GM12878 (cell line): ENCODE measurements around the gene ATIC.

Experiments
- CTCF ChIP-seq, 3 experiments: IDR thresholded peaks in 2 of 3; conservative IDR thresholded peaks in 1 of 3; 2 replicates each; pipeline ENCODE4 v1.5.1; 2011; ENCODE audit warnings: low read depth in 3 of 3, low read length in 3 of 3, mild to moderate bottlenecking in 3 of 3, control low read depth in 2 of 3, moderate library complexity in 2 of 3, inconsistent platforms in 1 of 3, mixed read lengths in 1 of 3; ENCODE audit not compliant: control insufficient read depth in 2 of 3, insufficient read depth in 1 of 3; ENCODE audit errors: extremely low read depth in 1 of 3
- E2F4 ChIP-seq: IDR thresholded peaks from 2 replicates; pipeline ENCODE4 v1.6.1; 2012; ENCODE audit warnings: low read depth, low read length, improper control_type of control experiment
- ELK1 ChIP-seq: IDR thresholded peaks from 2 replicates; pipeline ENCODE4 v1.6.1; 2012; ENCODE audit warnings: low read depth, low read length, improper control_type of control experiment
- FOS ChIP-seq: IDR thresholded peaks from 3 replicates; pipeline ENCODE4 v1.6.1; 2011; ENCODE audit warnings: borderline replicate concordance; ENCODE audit not compliant: insufficient read length; ENCODE audit errors: extremely low read depth
- HDAC2 ChIP-seq: fragments of 200-600 bp; sonication (generic); IDR thresholded peaks from 2 replicates; pipeline ENCODE4 v1.6.1; 2017
- MYC ChIP-seq: IDR thresholded peaks from 2 replicates; pipeline ENCODE4 v1.6.1; 2011; ENCODE audit warnings: mild to moderate bottlenecking, low read length, moderate library complexity, inconsistent platforms; ENCODE audit not compliant: insufficient read depth, insufficient replicate concordance, insufficient read length, severe bottlenecking
- PBX3 ChIP-seq: IDR thresholded peaks from 2 replicates; pipeline ENCODE4 v1.6.1; 2011; ENCODE audit warnings: mild to moderate bottlenecking, low read depth, low read length, moderate library complexity; ENCODE audit not compliant: insufficient replicate concordance
- POLR2A ChIP-seq: IDR thresholded peaks from 2 replicates; pipeline ENCODE4 v1.6.1; 2011; ENCODE audit warnings: low read depth, mild to moderate bottlenecking, low read length
- POLR2AphosphoS5 ChIP-seq: IDR thresholded peaks from 2 replicates; pipeline ENCODE4 v1.6.1; 2011; ENCODE audit warnings: mild to moderate bottlenecking, low read length, inconsistent platforms
- SUZ12 ChIP-seq: fragments of 200-600 bp; sonication (generic); IDR thresholded peaks from one replicate; pipeline ENCODE4 v1.6.1; 2018; ENCODE audit warnings: antibody characterized with exemption, mild to moderate bottlenecking; ENCODE audit not compliant: unreplicated experiment
- YY1 ChIP-seq: IDR thresholded peaks from 2 replicates; pipeline ENCODE4 v1.6.1; 2011; ENCODE audit warnings: low read depth, mild to moderate bottlenecking, low read length
- ZSCAN29 ChIP-seq: fragments of 450-650 bp; IDR thresholded peaks from 2 replicates; pipeline ENCODE4 v1.6.1; 2017; ENCODE audit warnings: mild to moderate bottlenecking, moderate library complexity
- ZZZ3 ChIP-seq: IDR thresholded peaks from 2 replicates; pipeline ENCODE4 v1.6.1; 2011; ENCODE audit warnings: low read depth; ENCODE audit not compliant: control insufficient read depth, insufficient read length

- TF ChIP-seq ELK1 (no peak), MYC (no peak), ZZZ3 (no peak), ZSCAN29 (no peak), CTCF (IDR thresholded peaks at IDR 0.05 in 2 of 3, conservative IDR thresholded peaks at IDR 0.05 in 1 of 3; ENCODE audit: control insufficient read depth in 2 of 3, extremely low read depth in 1 of 3, insufficient read depth in 1 of 3, low read depth in 3 of 3, low read length in 3 of 3) (no peak), YY1 (no peak), FOS (no peak), POLR2A (no peak), PBX3 (no peak), E2F4 (no peak), SUZ12 (no peak), HDAC2 (no peak), POLR2AphosphoS5 (no peak)
Measured at GRCh38 chr2:215356334-215356947, 44.6 kb downstream of the ATIC start.
